H9 (cell line): ENCODE results near the gene BCAS3. TPM values are rescaled to one million over a fixed set of nuclear protein-coding genes. Genes with fewer than 3 reads are reported as not detected.

Source experiments
- DNase-seq: peaks from one replicate; pipeline ENCODE4 v3.0.0-alpha.2; 2017
- H2AFZ ChIP-seq: one replicate; pipeline ENCODE4 v1.6.1; 2013; ENCODE audit warnings: mild to moderate bottlenecking, low read length, control low read depth, moderate library complexity
- H2AK5ac ChIP-seq: 2 replicates; pipeline ENCODE4 v1.6.1; 2013; ENCODE audit warnings: low read length, control low read depth, mixed read lengths; ENCODE audit not compliant: insufficient read length
- H2BK120ac ChIP-seq: one replicate; pipeline ENCODE4 v1.6.1; 2013; ENCODE audit warnings: low read depth, mild to moderate bottlenecking, low read length, control low read depth, inconsistent platforms; ENCODE audit not compliant: poor library complexity, severe bottlenecking
- H2BK12ac ChIP-seq: 2 replicates; pipeline ENCODE4 v1.6.1; 2013; ENCODE audit warnings: low read length, control low read depth, mixed read lengths, low read depth; ENCODE audit not compliant: insufficient read length
- H2BK15ac ChIP-seq: 2 replicates; pipeline ENCODE4 v1.6.1; 2013; ENCODE audit warnings: low read depth, low read length, control low read depth
- H2BK20ac ChIP-seq: one replicate; pipeline ENCODE4 v1.6.1; 2013; ENCODE audit warnings: low read depth, mild to moderate bottlenecking, low read length, control low read depth, inconsistent platforms; ENCODE audit not compliant: poor library complexity, severe bottlenecking
- H2BK5ac ChIP-seq: 2 replicates; pipeline ENCODE4 v1.6.1; 2013; ENCODE audit warnings: low read length, control low read depth, mixed read lengths; ENCODE audit not compliant: insufficient read length
- H3K14ac ChIP-seq: 2 replicates; pipeline ENCODE4 v1.6.1; 2013; ENCODE audit warnings: low read length, control low read depth; ENCODE audit not compliant: insufficient read depth
- H3K18ac ChIP-seq: 2 replicates; pipeline ENCODE4 v1.6.1; 2013; ENCODE audit warnings: low read depth, mild to moderate bottlenecking, mixed read lengths, low read length, control low read depth; ENCODE audit not compliant: insufficient read length
- H3K23ac ChIP-seq: 2 replicates; pipeline ENCODE4 v1.6.1; 2013; ENCODE audit warnings: low read length, control low read depth, mixed read lengths, low read depth; ENCODE audit not compliant: insufficient read length
- H3K23me2 ChIP-seq: 2 replicates; pipeline ENCODE4 v1.6.1; 2013; ENCODE audit warnings: low read depth, mild to moderate bottlenecking, mixed read lengths, low read length, control low read depth; ENCODE audit not compliant: insufficient read length, poor library complexity, severe bottlenecking
- H3K27ac ChIP-seq: 2 replicates; pipeline ENCODE4 v1.5.1; 2013; ENCODE audit warnings: low read length, control low read depth, mixed read lengths, low read depth; ENCODE audit not compliant: insufficient read length
- H3K27me3 ChIP-seq: 2 replicates; pipeline ENCODE4 v1.6.1; 2013; ENCODE audit warnings: low read length, control low read depth, inconsistent platforms; ENCODE audit not compliant: insufficient read depth
- H3K4ac ChIP-seq: 2 replicates; pipeline ENCODE4 v1.6.1; 2013; ENCODE audit warnings: low read depth, mild to moderate bottlenecking, control low read depth, inconsistent platforms, low read length, moderate library complexity
- H3K4me1 ChIP-seq: 2 replicates; pipeline ENCODE4 v1.6.1; 2013; ENCODE audit warnings: low read length, control low read depth, inconsistent platforms; ENCODE audit not compliant: insufficient read depth
- H3K4me2 ChIP-seq: 2 replicates; pipeline ENCODE4 v1.6.1; 2013; ENCODE audit warnings: low read length, control low read depth, mixed read lengths; ENCODE audit not compliant: insufficient read length, insufficient read depth
- H3K56ac ChIP-seq: 2 replicates; pipeline ENCODE4 v1.6.1; 2013; ENCODE audit warnings: low read depth, mild to moderate bottlenecking, mixed read lengths, low read length, control low read depth; ENCODE audit not compliant: insufficient read length
- H3K79me1 ChIP-seq: 2 replicates; pipeline ENCODE4 v1.6.1; 2013; ENCODE audit warnings: low read depth, mild to moderate bottlenecking, moderate library complexity, low read length, control low read depth, inconsistent platforms; ENCODE audit not compliant: insufficient read depth, poor library complexity, severe bottlenecking
- H3K79me2 ChIP-seq: 2 replicates; pipeline ENCODE4 v1.6.1; 2013; ENCODE audit warnings: low read length, control low read depth, inconsistent platforms; ENCODE audit not compliant: insufficient read depth
- H3K9ac ChIP-seq: 2 replicates; pipeline ENCODE4 v1.6.1; 2013; ENCODE audit warnings: low read length, control low read depth, mixed read lengths; ENCODE audit not compliant: insufficient read length; ENCODE audit errors: extremely low read depth
- H3K9me3 ChIP-seq: one replicate; pipeline ENCODE4 v1.6.1; 2013; ENCODE audit warnings: low read depth, low read length, inconsistent platforms; ENCODE audit not compliant: control insufficient read depth
- H3T11ph ChIP-seq: one replicate; pipeline ENCODE4 v1.6.1; 2013; ENCODE audit warnings: mild to moderate bottlenecking, low read length, control low read depth, inconsistent platforms
- H4K20me1 ChIP-seq: one replicate; pipeline ENCODE4 v1.6.1; 2013; ENCODE audit not compliant: control insufficient read depth, insufficient read length, insufficient read depth
- H4K5ac ChIP-seq: 2 replicates; pipeline ENCODE4 v1.6.1; 2013; ENCODE audit warnings: low read depth, mild to moderate bottlenecking, mixed read lengths, low read length, control low read depth; ENCODE audit not compliant: insufficient read length
- H4K8ac ChIP-seq: replicated peaks from 2 replicates; pipeline ENCODE4 v1.6.1; 2013; ENCODE audit warnings: low read length, control low read depth, mixed read lengths, low read depth; ENCODE audit not compliant: insufficient read length
- H4K91ac ChIP-seq: 2 replicates; pipeline ENCODE4 v1.6.1; 2013; ENCODE audit warnings: low read depth, mild to moderate bottlenecking, moderate library complexity, mixed read lengths, low read length, control low read depth; ENCODE audit not compliant: insufficient read length
- H3K27ac Mint-ChIP-seq, 3 experiments: 2 replicates in 2 of 3; 3 replicates in 1 of 3; pipeline ENCODE4 v1.8.0; 2020 to 2021; ENCODE audit warnings: mixed read lengths in 3 of 3, mild to moderate bottlenecking in 1 of 3, moderate library complexity in 1 of 3
- H3K27me3 Mint-ChIP-seq: 2 replicates; pipeline ENCODE4 v1.8.0; 2021; ENCODE audit warnings: low read depth, mild to moderate bottlenecking, moderate library complexity, mixed read lengths
- H3K36me3 Mint-ChIP-seq, 3 experiments: 2 replicates in 2 of 3; 3 replicates in 1 of 3; pipeline ENCODE4 v1.8.0; 2020 to 2021; ENCODE audit warnings: low read depth in 3 of 3, mixed read lengths in 3 of 3; ENCODE audit not compliant: insufficient read depth in 1 of 3
- H3K4me1 Mint-ChIP-seq, 2 experiments: 2 replicates each; pipeline ENCODE4 v1.8.0; 2020; ENCODE audit warnings: mixed read lengths in 2 of 2
- H3K4me3 Mint-ChIP-seq, 2 experiments: 2 replicates in 1 of 2; 3 replicates in 1 of 2; pipeline ENCODE4 v1.8.0; 2020 to 2021; ENCODE audit warnings: mild to moderate bottlenecking in 2 of 2, mixed read lengths in 2 of 2, moderate library complexity in 1 of 2
- H3K9me3 Mint-ChIP-seq, 2 experiments: 2 replicates in 1 of 2; 3 replicates in 1 of 2; pipeline ENCODE4 v1.8.0; 2020; ENCODE audit warnings: mild to moderate bottlenecking in 2 of 2, mixed read lengths in 2 of 2, moderate library complexity in 1 of 2
- CTCF ChIP-seq: fragments of 200-600 bp; sonication (generic); conservative IDR thresholded peaks from 3 replicates; pipeline ENCODE4 v1.8.0; 2021; ENCODE audit warnings: antibody characterized with exemption, mild to moderate bottlenecking
- WGBS: extraction: QIAGEN DNeasy Blood & Tissue Kit; methylation state at CpG from one replicate; pipeline ENCODE4 v1.1.7; 2013; ENCODE audit warnings: missing lambda C conversion rate, low lambda C conversion rate, mixed read lengths; ENCODE audit not compliant: insufficient read length; ENCODE audit errors: extremely low coverage; 5-methylcytosine and 5-hydroxymethylcytosine counted together
- total RNA-seq: library from RNA; stranded (reverse); gene quantifications from 2 replicates; pipeline ENCODE4 v1.2.1, GENCODE V29; 2021

The BCAS3 gene
- total RNA-seq, 1 experiment from 2014 or later, result 22.4 TPM

GRCh38 chr17:61160789-61161445 is 483.3 kb downstream of the BCAS3 start:
- Histone ChIP-seq H2BK5ac (no peak overlapping the region), H2BK12ac (no peak overlapping the region), H3K4me2 (no peak overlapping the region), H2BK20ac (no peak overlapping the region), H3K27me3 (no peaks in the 10 kb centered on the region), H4K20me1 (no peaks in the 10 kb centered on the region), H4K8ac (no peak overlapping the region), H3K9me3 (no peaks in the 10 kb centered on the region), H3K18ac (no peak overlapping the region), H4K5ac (no peak overlapping the region), H3T11ph (no peak overlapping the region), H3K4me1 (peaks cover 2% of the 10 kb centered on the region; the same call in 1 of the 2 replicates), H3K79me1 (no peaks in the 10 kb centered on the region), H3K79me2 (no peaks in the 10 kb centered on the region), H4K91ac (no peak overlapping the region), H3K27ac (no peak overlapping the region), H2BK15ac (no peak overlapping the region), H3K23me2 (no peaks in the 10 kb centered on the region), H3K14ac (no peak overlapping the region), H3K23ac (no peak overlapping the region), H2AFZ (no peak overlapping the region), H3K4ac (no peak overlapping the region), H3K9ac (no peak overlapping the region), H2BK120ac (no peak overlapping the region), H2AK5ac (no peak overlapping the region), H3K56ac (no peak overlapping the region)
- Mint-ChIP-seq H3K27ac (peak overlapping the region; percentile 15 to 70 (median 54); a peak in 3 of 7 replicates), H3K4me3 (no peak overlapping the region), H3K27me3 (no peaks in the 10 kb centered on the region), H3K4me1 (peaks cover 29 to 48% of the 10 kb centered on the region in 2 experiments), H3K36me3 (peaks cover 5 to 12% (median 7%) of the 10 kb centered on the region in 3 experiments; a peak in 5 of 7 replicates), H3K9me3 (peaks cover 5 to 8% of the 10 kb centered on the region in 2 experiments; a peak in 3 of 5 replicates)
- no peak for TF ChIP-seq CTCF
- DNase-seq, result no peak
- WGBS, result no CpG with 5 or more reads among the region's 2 CpGs
